ENCODE results near the gene ZBTB4. TPM values are rescaled to one million over a fixed set of nuclear protein-coding genes. Genes with fewer than 3 reads are reported as not detected.

Gene ZBTB4
- polyA plus RNA-seq, 1 donor = 65.6 TPM

- H3K4me1 ChIP-seq (ENCODE audit: control insufficient read depth, insufficient read depth, low read length) = peaks cover 10% of the 10 kb centered on the region
Measured at GRCh38 chr17:7432296-7432695, 47.1 kb downstream of the ZBTB4 start.

GRCh38 chr17:7431231-7431630 lies 48.2 kb downstream of the ZBTB4 start:
- peaks cover 3% of the 10 kb centered on the region for H3K4me1 ChIP-seq (ENCODE audit: control insufficient read depth, insufficient read depth, low read length)
- DNase-seq = no peak
- 40% methylated on average over 1 of the region's 1 CpG for WGBS (ENCODE audit: insufficient coverage, low lambda C conversion rate)
- H3K27me3 ChIP-seq (ENCODE audit: control insufficient read depth, insufficient read depth, low read length) = peaks cover 7% of the 10 kb centered on the region
- H3K9me3 ChIP-seq (ENCODE audit: control insufficient read depth, low read depth, low read length) = no peaks in the 10 kb centered on the region
- H3K27ac ChIP-seq (ENCODE audit: low read length) = no peak overlapping the region
- H3K4me3 ChIP-seq (ENCODE audit: low read length) = no peak overlapping the region
- no peaks in the 10 kb centered on the region for H3K36me3 ChIP-seq (ENCODE audit: control insufficient read depth, insufficient read depth, low read length)

More at GRCh38 chr17:7432296-7432695, 47.1 kb downstream of the ZBTB4 start:
- peaks cover 11% of the 10 kb centered on the region for H3K27me3 ChIP-seq (ENCODE audit: control insufficient read depth, insufficient read depth, low read length)
- H3K27ac ChIP-seq (ENCODE audit: low read length) = no peak overlapping the region
- no peak for DNase-seq
- no peaks in the 10 kb centered on the region for H3K9me3 ChIP-seq (ENCODE audit: control insufficient read depth, low read depth, low read length)
- no CpG with 5 or more reads among the region's 11 CpGs for WGBS (ENCODE audit: insufficient coverage, low lambda C conversion rate)
- no peaks in the 10 kb centered on the region for H3K36me3 ChIP-seq (ENCODE audit: control insufficient read depth, insufficient read depth, low read length)
- no peak overlapping the region for H3K4me3 ChIP-seq (ENCODE audit: low read length)

- H3K27ac ChIP-seq (ENCODE audit: low read length) = no peak overlapping the region
- no peaks in the 10 kb centered on the region for H3K27me3 ChIP-seq (ENCODE audit: control insufficient read depth, insufficient read depth, low read length)
- H3K36me3 ChIP-seq (ENCODE audit: control insufficient read depth, insufficient read depth, low read length) = no peaks in the 10 kb centered on the region
- no peaks in the 10 kb centered on the region for H3K9me3 ChIP-seq (ENCODE audit: control insufficient read depth, low read depth, low read length)
- no peaks in the 10 kb centered on the region for H3K4me1 ChIP-seq (ENCODE audit: control insufficient read depth, insufficient read depth, low read length)
- no CpG with 5 or more reads among the region's 10 CpGs for WGBS (ENCODE audit: insufficient coverage, low lambda C conversion rate)
- no peak overlapping the region for H3K4me3 ChIP-seq (ENCODE audit: low read length)
- DNase-seq = no peak
Measured at GRCh38 chr17:7429722-7430121, 49.7 kb downstream of the ZBTB4 start.

- Histone ChIP-seq H3K4me1 (ENCODE audit: control insufficient read depth, insufficient read depth, low read length) (no peaks in the 10 kb centered on the region), H3K9me3 (ENCODE audit: control insufficient read depth, low read depth, low read length) (no peaks in the 10 kb centered on the region), H3K36me3 (ENCODE audit: control insufficient read depth, insufficient read depth, low read length) (no peaks in the 10 kb centered on the region), H3K27me3 (ENCODE audit: control insufficient read depth, insufficient read depth, low read length) (no peaks in the 10 kb centered on the region), H3K4me3 (ENCODE audit: low read length) (no peak within 1 kb of the TSS), H3K27ac (ENCODE audit: low read length) (no peak within 1 kb of the TSS)
- WGBS (ENCODE audit: insufficient coverage, low lambda C conversion rate) = no CpG with 5 or more reads among the region's 5 CpGs
- no peak for DNase-seq
Measured at GRCh38 chr17:7428557-7428956, 50.9 kb downstream of the ZBTB4 start, which contains the start of gene SPEM3. Gene SPEM3, plus strand, starts transcription at chr17:7428857. Its CDS starts 46 bp downstream, at chr17:7428903.

- no CpG with 5 or more reads among the region's 7 CpGs for WGBS (ENCODE audit: insufficient coverage, low lambda C conversion rate)
- Histone ChIP-seq H3K9me3 (ENCODE audit: control insufficient read depth, low read depth, low read length) (no peaks in the 10 kb centered on the region), H3K36me3 (ENCODE audit: control insufficient read depth, insufficient read depth, low read length) (no peaks in the 10 kb centered on the region), H3K4me3 (ENCODE audit: low read length) (no peak overlapping the region), H3K27me3 (ENCODE audit: control insufficient read depth, insufficient read depth, low read length) (no peaks in the 10 kb centered on the region), H3K27ac (ENCODE audit: low read length) (no peak overlapping the region), H3K4me1 (ENCODE audit: control insufficient read depth, insufficient read depth, low read length) (no peaks in the 10 kb centered on the region)
- no peak for DNase-seq
Measured at GRCh38 chr17:7427549-7427948, 51.9 kb downstream of the ZBTB4 start.

- no peaks in the 10 kb centered on the region for H3K36me3 ChIP-seq (ENCODE audit: control insufficient read depth, insufficient read depth, low read length)
- DNase-seq = no peak
Measured at GRCh38 chr17:7426896-7427489, 52.4 kb downstream of the ZBTB4 start.

GRCh38 chr17:7426203-7426863 lies 53.1 kb downstream of the ZBTB4 start:
- H3K4me1 ChIP-seq (ENCODE audit: control insufficient read depth, insufficient read depth, low read length) = no peaks in the 10 kb centered on the region
- DNase-seq = no peak
- H3K27me3 ChIP-seq (ENCODE audit: control insufficient read depth, insufficient read depth, low read length) = no peaks in the 10 kb centered on the region
- H3K27ac ChIP-seq (ENCODE audit: low read length) = no peak overlapping the region
- no peaks in the 10 kb centered on the region for H3K9me3 ChIP-seq (ENCODE audit: control insufficient read depth, low read depth, low read length)
- 96% methylated on average over 10 of the region's 33 CpGs for WGBS (ENCODE audit: insufficient coverage, low lambda C conversion rate)
- no peaks in the 10 kb centered on the region for H3K36me3 ChIP-seq (ENCODE audit: control insufficient read depth, insufficient read depth, low read length)
- no peak overlapping the region for H3K4me3 ChIP-seq (ENCODE audit: low read length)

More at GRCh38 chr17:7426896-7427489, 52.4 kb downstream of the ZBTB4 start:
- H3K9me3 ChIP-seq (ENCODE audit: control insufficient read depth, low read depth, low read length) = no peaks in the 10 kb centered on the region
- H3K4me1 ChIP-seq (ENCODE audit: control insufficient read depth, insufficient read depth, low read length) = no peaks in the 10 kb centered on the region
- no CpG with 5 or more reads among the region's 29 CpGs for WGBS (ENCODE audit: insufficient coverage, low lambda C conversion rate)
- no peak overlapping the region for H3K4me3 ChIP-seq (ENCODE audit: low read length)
- H3K27me3 ChIP-seq (ENCODE audit: control insufficient read depth, insufficient read depth, low read length) = no peaks in the 10 kb centered on the region
- H3K27ac ChIP-seq (ENCODE audit: low read length) = no peak overlapping the region

- Histone ChIP-seq H3K4me1 (ENCODE audit: control insufficient read depth, insufficient read depth, low read length) (no peaks in the 10 kb centered on the region), H3K9me3 (ENCODE audit: control insufficient read depth, low read depth, low read length) (peaks cover 2% of the 10 kb centered on the region), H3K27me3 (ENCODE audit: control insufficient read depth, insufficient read depth, low read length) (no peaks in the 10 kb centered on the region), H3K4me3 (ENCODE audit: low read length) (no peak overlapping the region), H3K27ac (ENCODE audit: low read length) (no peak overlapping the region), H3K36me3 (ENCODE audit: control insufficient read depth, insufficient read depth, low read length) (no peaks in the 10 kb centered on the region)
- WGBS (ENCODE audit: insufficient coverage, low lambda C conversion rate) = no CpG with 5 or more reads among the region's 8 CpGs
- DNase-seq = no peak
Measured at GRCh38 chr17:7425756-7426155, 53.7 kb downstream of the ZBTB4 start.

- Histone ChIP-seq H3K4me1 (ENCODE audit: control insufficient read depth, insufficient read depth, low read length) (no peaks in the 10 kb centered on the region), H3K27ac (ENCODE audit: low read length) (no peak within 1 kb of the TSS), H3K27me3 (ENCODE audit: control insufficient read depth, insufficient read depth, low read length) (no peaks in the 10 kb centered on the region), H3K36me3 (ENCODE audit: control insufficient read depth, insufficient read depth, low read length) (no peaks in the 10 kb centered on the region), H3K9me3 (ENCODE audit: control insufficient read depth, low read depth, low read length) (peaks cover 2% of the 10 kb centered on the region), H3K4me3 (ENCODE audit: low read length) (no peak within 1 kb of the TSS)
- no CpG with 5 or more reads among the region's 7 CpGs for WGBS (ENCODE audit: insufficient coverage, low lambda C conversion rate)
- DNase-seq = no peak
Measured at GRCh38 chr17:7425316-7425715, 54.1 kb downstream of the ZBTB4 start, which contains the start of gene SPEM2. Gene SPEM2, plus strand, starts transcription at chr17:7425616. Its CDS starts 73 bp downstream, at chr17:7425689.

GRCh38 chr17:7423679-7424078 lies 55.8 kb downstream of the ZBTB4 start:
- H3K27ac ChIP-seq (ENCODE audit: low read length) = no peak overlapping the region
- no CpG with 5 or more reads among the region's 4 CpGs for WGBS (ENCODE audit: insufficient coverage, low lambda C conversion rate)
- DNase-seq = no peak
- H3K9me3 ChIP-seq (ENCODE audit: control insufficient read depth, low read depth, low read length) = peaks cover 2% of the 10 kb centered on the region
- H3K4me1 ChIP-seq (ENCODE audit: control insufficient read depth, insufficient read depth, low read length) = no peaks in the 10 kb centered on the region
- no peak overlapping the region for H3K4me3 ChIP-seq (ENCODE audit: low read length)
- no peaks in the 10 kb centered on the region for H3K36me3 ChIP-seq (ENCODE audit: control insufficient read depth, insufficient read depth, low read length)
- no peaks in the 10 kb centered on the region for H3K27me3 ChIP-seq (ENCODE audit: control insufficient read depth, insufficient read depth, low read length)

All from large intestine (tissue), 3 donors.